DMS 273 (cell line): ENCODE results near the gene RIMBP2.

Experiments
- DNase-seq: peaks from one replicate; lab custom pipeline; 2025; ENCODE audit not compliant: unreplicated experiment; lab: John Stamatoyannopoulos, UW

Gene RIMBP2

DNA sequence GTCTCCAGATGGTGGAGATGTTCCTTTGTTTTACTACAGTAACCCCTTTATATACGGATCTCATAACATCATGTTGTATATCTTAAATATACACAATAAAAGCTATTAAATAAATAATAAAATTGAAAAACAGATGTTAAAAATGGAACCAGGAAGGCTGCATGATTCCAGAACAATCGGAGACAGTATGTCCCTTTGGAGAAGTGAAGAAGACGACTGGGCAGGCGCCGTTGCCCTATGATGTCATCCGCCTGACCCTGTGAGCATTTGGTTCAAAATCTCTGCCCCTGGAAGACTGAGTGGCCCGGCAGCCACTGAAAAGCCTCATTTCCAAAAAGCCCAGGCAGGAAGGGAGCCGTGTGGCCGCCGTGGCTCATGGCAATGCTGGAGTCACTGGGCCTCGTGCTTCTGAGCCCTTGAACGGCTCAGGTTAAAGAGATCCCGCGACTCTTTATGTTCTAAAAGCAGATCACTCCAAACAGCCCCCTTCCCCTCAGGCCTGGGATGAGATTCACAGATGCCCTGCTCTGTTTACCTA lies 30.8 kb downstream of the RIMBP2 start:
- no peak for DNase-seq

DNA sequence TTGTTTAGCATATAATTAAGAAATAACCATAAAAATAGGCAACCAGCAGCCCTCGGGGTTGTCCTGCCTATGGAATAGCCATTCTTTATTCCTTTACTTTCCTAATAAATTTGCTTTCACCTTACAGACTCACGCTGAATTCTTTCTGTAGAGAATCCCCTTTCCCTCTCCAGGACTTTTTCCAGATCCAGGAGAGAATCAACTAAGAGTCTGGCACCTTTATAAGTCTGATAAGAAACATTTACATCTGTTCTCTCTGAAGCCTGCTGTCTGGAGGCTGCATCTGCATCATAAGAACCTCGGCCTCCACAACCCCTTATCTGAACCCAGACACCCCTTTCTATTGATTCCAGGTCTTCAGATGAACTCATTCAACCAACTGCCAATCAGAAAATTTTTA lies 32.3 kb downstream of the RIMBP2 start:
- no peak for DNase-seq

DNA sequence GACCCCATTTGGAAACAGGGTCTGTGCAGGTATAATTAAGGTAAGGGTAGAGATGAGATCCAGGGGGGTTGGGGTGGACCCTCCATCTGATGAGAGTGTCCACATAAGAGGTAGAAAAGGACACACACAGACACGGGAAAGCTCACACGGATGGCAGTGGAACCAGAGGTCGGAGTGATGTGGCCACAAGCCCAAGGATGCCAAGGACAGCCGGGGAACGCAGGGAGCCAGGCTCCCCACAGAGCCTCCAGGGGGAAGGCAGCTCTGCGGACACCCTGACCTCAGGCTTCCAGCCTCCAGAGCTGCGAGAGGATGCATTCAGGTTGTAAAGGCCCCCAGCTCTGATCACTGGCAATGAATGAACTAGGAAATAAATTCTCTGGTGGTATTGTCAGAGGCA lies 33.0 kb downstream of the RIMBP2 start:
- no peak for DNase-seq

DNA sequence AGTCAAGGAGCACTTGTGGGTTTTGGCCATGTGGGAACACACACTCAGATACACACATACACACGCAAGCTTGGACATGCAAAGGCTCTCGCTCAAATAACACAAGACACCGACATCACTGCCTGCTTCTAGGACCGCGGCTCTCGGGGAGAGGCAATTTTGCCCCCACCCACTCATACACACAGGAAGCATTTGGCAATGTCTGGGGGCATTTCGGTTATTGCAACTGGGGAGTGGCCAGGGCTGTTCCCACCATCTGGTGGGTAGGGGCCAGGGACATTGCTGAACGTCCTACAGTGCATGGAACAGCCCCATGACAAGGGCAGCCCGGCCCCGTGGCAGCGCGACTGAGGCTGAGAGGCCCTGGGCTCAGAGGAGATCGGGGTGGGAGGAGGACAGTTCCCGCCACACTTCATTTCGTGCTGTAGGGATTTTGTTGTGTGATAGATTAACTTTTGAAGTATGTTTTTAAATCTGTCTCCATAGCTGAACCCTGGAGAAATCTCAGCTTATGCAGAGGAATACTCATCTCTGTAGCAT lies 35.6 kb downstream of the RIMBP2 start:
- no peak for DNase-seq

DNA sequence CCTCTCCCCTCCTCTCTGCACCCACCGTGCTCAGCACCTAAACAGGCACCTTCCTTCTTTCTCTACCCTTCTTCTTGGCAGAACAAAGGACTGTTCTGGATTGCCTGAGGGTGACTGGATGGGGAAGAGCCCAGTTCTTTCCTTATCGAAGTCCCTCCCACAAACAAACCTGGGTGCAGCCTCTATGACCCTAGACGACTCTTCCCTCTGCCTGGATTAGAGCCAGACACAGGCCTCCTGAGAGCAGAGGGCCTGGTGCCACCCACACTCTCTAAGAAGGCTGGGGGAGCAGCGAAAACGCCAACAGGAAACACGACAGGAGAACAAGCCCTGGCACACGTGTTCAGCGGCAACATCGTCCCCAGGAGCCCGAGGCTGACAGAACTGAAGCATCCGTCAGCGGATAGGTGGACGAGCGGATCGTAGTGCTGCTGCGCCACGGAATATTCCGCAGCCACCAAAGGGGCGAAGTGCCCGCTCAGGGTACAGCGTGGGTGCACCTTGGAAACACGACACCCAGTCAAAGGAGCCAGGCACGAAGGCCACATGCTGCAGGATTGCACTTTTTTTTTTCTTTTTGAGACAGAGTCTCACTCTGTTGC lies 38.0 kb downstream of the RIMBP2 start:
- no peak for DNase-seq

DNA sequence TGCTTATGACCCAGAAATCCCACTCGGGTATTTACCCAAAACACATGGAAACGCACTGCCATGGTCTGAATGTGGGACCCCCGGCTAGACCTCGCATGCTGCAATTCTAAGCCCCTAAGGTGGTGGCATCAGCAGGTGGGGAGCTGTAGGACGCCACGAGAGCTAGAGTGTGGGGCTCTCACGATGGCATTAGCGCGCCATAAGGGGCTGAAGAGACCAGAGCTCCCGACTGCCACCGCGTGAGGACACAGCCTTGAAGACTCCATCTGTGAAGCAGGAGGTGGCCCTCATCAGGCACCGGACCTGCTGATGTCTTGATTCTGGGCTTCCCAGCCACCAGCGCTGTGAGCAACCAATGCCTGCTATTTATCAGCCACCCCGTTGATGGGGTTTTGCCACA lies 40.3 kb downstream of the RIMBP2 start:
- DNase-seq, result no peak

DNA sequence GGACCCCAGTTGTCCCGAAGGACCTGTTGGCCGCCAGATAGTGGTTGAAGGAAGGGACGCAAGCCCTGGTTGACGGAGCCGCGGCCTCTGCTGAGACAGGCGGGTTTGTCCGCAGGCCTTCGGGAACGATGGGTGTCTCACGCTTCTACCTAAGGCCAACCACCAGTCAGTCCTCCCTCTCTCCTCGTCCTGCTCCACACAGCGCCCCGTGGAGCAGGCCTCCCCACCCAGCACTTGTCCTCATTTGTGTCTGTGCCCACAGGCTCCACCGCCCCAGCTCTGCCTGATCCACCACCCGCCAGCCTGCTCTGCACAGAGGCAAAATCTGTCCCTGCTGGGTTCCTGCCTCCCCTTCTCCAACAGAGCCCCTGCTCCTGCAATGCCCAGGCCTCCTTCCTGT lies 41.0 kb downstream of the RIMBP2 start:
- DNase-seq, result no peak

DNA sequence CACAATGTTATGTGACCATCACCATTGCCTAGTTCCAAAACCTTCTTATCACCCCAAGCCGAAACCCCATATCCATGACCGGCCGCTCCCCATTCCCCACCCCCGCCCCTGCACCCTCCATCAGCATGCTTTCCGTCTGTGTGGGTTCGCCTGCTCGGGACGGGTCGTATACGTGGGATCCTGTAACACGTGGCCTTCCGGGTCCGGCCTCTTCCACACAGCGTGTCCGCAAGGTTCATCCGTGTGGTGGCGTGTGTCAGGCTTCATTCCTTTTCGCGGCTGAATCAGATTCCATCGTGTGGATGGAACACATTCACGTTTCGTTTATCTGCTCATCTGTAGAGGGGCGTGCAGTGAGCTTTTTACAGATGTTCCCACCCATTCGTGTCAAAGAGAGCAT lies 41.4 kb downstream of the RIMBP2 start:
- no peak for DNase-seq

DNA sequence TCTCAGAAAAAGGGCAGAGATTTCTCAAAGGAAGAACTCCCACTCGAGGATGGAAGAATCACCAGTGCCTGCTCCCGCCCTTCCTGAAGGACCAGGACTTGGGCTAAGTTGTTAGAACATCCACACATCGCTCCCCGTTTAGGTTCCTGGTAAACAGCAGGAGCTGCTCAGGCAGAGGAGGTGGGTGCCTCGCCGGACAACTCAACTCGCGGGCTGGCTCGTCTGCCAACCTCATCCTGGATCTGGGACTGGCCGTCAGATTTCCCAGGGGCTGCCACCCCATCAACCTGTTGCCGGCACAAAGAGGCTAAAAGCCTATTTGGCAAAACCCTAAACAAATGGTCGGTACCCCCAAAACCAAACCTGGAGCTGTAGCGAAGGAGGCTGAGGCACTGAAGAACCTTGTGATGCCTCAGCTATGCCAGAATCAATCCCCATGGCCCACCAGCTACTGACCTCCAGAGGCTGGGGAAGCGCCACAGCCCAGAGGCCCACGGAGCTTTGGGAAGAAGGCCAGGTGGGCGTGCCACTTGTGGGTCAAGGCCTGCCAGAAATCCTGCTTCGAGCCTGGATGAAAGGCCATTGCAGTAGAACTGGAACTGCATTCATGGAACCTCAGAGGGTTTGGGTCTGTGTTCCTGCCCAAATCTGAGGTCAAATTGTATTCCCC lies 42.9 kb downstream of the RIMBP2 start:
- DNase-seq, result no peak

DNA sequence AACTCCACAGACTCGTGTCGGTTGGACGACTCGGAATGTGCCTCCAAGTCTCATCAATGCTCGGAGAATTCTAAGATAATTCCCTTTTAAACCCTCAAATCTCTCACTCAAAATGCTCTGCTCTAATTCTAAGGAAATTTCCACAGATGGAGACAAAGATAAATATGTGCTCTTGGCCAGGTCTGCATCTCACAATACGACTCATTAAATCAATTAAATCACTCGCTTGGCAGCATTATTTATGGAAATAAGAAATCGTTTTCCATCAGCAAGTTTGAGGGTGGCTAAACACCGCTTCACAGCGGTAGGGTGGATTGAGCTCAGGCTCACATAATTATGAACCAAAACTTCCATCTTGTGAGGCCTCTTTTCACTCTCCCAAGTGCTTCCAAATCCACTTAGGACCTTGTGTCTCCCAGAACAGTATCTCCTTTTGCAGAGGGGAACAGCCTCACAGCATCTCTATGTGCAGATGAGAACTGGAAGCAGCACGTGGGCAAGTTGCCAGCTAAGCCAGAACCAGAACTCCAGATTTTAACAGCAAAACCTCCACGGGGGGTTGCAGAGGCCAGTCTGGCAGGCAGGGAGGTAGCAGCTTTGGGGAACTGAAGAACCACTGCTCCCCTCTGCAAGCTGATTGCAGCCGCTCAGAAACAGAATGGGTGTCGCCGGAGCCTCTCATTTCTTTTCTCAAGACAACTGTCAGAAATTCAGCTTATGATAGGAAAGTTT lies 43.8 kb downstream of the RIMBP2 start:
- peak; percentile 72 for DNase-seq

DNA sequence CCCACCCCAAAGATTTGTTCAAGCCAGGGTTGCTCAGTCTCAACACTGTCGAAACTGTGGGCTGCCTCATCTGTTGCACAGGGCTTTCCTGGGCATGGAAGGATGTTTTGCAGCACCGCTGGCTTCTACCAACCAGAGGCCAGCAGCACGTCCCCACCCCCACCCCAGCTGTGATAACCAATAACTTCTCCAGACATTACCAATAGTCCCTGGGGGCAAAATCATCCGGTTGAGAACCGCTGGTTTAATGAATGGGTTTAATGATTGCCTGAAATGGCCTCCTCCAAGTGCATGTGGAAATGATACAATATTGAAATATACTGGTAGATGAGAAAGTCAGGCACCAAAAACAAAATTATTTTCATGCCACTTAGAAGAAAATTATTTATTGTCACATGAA lies 44.5 kb downstream of the RIMBP2 start:
- no peak for DNase-seq

DNA sequence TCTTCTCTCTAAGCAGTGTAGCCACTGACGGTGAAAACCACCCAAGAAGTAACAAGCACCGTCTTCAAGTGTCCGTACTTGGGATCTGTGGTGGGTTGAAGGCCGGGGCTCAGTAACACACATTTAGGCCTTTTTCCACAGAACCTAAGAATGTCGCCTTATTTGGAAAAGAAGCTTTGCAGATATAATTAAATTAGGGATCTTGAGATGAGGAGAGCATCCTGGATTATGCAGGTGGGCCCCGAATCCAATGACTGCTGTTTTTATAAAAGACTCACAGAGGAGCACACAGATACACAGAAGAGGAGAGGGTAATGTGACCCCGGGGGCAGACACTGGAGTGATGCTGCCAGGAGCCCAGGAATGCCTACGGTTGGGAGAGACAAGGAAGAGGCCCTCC lies 46.3 kb downstream of the RIMBP2 start:
- DNase-seq, result no peak

DNA sequence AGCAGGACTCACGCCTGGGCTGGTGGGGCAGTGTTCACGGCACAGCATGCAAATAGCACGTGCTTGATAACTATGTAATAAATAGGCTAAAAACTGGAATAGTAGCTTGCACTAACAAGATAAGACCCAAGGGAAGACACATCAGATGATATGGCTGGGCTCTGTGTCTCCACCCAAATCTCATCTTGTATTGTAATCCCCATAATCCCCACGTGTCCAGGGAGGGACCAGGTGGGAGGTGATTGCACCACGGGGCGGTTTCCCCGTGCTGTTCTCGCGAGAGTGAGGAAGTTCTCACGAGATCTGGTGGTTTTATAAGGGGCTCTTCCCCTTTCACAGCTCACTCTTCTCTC lies 46.9 kb downstream of the RIMBP2 start:
- DNase-seq, result no peak

DNA sequence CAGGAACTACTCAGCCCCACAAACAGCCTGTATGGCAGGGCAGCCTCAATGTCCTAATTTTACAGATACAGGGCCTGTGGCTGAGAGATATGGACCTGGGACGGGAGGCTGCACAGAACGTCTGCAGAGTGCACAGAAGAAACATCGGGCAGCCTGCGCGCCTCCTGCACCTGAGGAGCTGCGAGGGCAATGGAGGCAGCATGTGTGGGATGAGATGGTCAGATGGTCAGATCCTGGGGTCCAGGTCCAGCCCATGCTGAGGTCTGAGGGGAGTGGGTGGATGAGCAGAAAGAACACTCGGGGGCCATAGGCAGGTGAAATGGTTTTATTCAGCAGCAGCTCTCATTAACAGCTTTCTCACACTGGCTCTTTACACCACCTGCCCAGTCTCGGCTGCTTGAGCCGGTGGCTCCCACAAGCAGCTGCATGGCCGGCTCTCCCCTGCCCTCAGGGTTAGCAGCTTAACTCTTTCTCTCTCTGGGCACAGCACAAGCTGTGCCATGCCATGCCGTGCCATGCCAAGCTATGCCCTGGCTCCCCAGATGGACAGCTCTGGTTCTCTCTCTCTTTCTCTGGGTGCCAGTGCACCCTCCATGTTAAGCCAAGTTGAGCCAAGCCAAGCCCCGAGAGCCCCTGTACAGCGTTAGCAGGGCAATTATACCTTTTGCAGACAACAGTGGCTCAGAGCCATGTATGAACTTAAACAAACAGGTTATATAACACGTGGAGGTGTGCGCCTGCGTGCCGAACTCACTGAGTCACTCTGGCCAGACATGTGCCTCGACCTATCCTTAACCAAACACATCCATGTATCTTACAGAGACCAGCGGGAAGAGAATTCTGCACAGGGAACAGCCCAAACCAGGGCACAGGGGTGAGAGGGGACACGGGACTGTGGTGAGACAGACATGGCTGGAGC lies 47.6 kb downstream of the RIMBP2 start:
- no peak for DNase-seq

DNA sequence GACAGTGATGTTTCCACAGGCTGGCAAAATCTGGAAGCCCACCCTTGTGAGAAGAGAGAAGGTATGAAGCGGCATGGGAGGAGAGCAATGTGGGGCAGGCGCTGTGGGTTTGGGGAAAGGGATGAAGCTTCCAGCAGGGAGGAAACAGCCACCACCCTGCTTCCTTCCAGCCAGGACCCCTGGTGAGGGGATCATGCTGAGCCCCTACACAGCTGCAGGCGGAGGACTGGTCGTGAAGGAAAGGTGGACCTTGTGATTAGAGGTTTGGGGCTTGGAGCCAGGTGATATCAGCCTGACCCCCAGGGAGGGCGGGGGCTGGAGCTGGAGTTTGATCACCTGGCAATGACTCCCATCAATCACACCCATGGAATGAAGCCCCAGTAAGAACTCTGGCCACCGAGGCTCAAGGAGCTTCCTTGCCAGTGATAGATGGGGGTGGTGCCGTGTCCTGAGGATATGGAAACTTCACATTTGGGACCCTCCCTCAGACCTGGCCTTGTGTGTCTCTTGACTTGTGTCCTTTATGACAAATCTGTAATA lies 48.6 kb downstream of the RIMBP2 start:
- DNase-seq, result peak; percentile 15

DNA sequence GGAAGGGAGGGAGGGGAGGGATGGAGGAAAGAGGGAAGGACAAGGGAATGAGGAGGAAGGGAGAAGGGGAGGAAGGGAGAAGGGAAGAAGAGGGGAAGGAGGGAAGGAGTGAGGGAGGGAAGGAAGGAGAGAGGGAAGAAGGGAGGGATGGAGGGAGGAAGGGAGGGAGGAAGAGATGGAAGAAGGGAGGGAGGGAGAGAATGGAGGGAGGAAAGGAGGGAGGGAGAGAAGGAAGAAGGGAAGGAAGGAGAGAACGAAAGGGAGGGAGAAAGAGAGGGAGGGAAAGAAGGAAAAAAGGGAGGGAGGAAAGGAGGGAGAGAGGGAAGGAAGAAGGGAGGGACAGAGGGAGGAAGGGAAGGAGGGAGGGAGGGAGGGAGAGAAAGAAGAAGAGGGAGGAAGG lies 49.5 kb downstream of the RIMBP2 start:
- no peak for DNase-seq

DNA sequence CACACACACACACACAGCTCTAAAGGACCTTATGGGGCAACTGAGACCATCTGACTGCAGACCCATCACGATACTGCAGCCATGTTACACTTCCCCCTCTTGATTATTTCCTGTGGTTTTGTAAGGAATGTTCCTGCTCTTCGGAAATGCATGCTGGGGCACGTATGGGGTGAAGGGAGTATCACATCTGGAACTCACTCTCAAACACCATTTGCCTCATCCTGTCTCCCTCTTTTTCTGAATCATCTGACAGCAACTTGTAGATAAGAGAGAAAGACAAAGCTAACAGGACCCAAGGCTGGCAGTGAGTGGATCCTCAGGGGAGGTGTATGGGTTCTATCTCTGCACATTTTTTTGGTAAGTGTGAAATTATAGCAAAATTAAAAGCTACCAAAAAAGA lies 50.3 kb downstream of the RIMBP2 start:
- DNase-seq, result no peak

DNA sequence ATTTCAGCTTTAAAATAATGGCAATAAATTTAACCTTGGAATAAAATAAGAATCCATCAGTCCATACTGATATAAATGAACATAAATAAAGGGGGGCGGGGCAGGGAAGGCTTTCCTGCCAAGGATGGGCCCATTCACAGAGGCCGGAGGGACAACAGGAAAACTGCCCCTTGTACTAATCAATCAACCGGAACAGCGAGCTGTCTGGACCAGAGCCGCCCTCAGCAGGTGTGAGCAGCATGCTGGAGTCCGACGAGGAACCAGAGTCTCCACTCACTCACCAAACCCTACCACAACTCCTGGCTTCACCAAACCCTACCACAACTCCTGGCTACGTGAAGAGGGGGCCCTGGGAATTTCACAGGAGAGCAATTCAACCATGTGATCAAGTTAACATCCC lies 51.3 kb downstream of the RIMBP2 start:
- no peak for DNase-seq

DNA sequence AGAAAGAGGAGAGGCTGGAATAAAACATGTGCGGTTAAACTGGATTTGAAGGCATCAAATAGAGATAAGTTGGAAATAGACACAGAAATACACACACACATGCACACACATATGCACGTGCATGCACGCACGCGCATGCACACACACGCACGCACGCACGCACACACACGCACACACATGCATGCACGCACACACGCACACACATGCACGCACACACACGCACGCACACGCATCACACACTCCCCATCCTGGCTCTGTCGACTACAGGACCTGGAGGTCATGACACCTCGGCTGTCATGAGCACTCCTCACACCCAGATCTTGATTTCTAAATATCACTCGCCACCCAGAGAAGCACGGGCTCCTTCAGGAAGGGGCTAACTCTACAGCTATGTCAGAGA lies 51.8 kb downstream of the RIMBP2 start:
- DNase-seq, result no peak

DNA sequence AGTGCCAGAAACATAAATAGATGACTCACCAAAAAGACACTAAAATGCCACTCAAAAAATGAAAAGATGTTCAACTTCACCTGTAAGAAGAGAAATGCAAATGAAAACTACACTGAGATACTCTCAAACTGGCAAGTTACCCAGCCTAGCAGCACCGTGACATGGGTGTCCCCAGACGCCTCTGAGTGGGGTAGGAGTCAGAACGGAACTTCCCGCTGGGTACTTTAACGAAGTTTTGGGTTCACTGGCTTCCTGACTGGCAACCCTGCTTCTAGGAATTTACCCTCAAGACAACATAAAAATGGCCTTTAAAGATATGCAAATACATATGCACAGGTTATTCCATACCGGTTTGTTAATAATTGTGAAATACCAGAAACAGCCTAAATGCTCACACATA lies 52.6 kb downstream of the RIMBP2 start:
- DNase-seq, result no peak
